GM23338 (cell line): ENCODE results near the gene LARGE1.

ENCODE experiments used
- EZH2phosphoT487 ChIP-seq: fragments of 200-600 bp; sonication (generic); IDR thresholded peaks from one replicate; pipeline ENCODE4 v1.8.1; 2018; ENCODE audit warnings: antibody characterized with exemption; ENCODE audit not compliant: unreplicated experiment
- NANOG ChIP-seq: IDR thresholded peaks from 2 replicates; pipeline ENCODE4 v1.6.1; 2016; ENCODE audit warnings: antibody characterized with exemption, borderline replicate concordance
- POLR2AphosphoS5 ChIP-seq: IDR thresholded peaks from 2 replicates; pipeline ENCODE4 v1.6.1; 2016; ENCODE audit warnings: antibody characterized with exemption, low read depth
- TF ChIP-seq, protein P1 (sequence below), 2 experiments: fragments of 200-600 bp in 1 of 2; sonication (generic) in 1 of 2; conservative IDR thresholded peaks; 2 replicates each; pipeline versions ENCODE4 v1.5.1 to v1.6.1; 2016 to 2017; ENCODE audit warnings: antibody characterized with exemption in 2 of 2, low read depth in 2 of 2, mild to moderate bottlenecking in 2 of 2, moderate library complexity in 1 of 2
- TF ChIP-seq, protein P2 (sequence below): IDR thresholded peaks from one replicate; pipeline ENCODE4 v1.6.1; 2018; ENCODE audit warnings: antibody characterized with exemption; ENCODE audit not compliant: unreplicated experiment

DNA sequence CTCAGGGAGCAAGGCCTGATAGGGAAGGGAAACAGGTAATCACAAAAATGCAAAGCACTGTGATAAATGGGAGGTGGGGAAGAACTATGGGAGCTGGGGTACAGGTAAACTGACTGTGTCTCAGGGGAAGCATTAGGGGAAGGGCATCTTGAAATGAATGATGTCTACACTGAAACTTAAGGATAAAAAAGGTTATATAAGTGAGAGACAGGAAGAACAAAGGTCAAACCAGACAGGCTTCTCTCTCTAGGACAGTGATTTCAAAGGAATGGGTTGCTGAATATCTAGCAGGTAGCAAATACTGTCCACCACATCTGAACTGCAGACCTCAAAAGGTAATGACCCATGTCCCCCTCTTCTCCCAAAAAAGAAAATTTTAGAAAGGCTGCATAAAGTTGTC lies 529.0 kb downstream of the LARGE1 start:
- TF ChIP-seq, protein P1, sequence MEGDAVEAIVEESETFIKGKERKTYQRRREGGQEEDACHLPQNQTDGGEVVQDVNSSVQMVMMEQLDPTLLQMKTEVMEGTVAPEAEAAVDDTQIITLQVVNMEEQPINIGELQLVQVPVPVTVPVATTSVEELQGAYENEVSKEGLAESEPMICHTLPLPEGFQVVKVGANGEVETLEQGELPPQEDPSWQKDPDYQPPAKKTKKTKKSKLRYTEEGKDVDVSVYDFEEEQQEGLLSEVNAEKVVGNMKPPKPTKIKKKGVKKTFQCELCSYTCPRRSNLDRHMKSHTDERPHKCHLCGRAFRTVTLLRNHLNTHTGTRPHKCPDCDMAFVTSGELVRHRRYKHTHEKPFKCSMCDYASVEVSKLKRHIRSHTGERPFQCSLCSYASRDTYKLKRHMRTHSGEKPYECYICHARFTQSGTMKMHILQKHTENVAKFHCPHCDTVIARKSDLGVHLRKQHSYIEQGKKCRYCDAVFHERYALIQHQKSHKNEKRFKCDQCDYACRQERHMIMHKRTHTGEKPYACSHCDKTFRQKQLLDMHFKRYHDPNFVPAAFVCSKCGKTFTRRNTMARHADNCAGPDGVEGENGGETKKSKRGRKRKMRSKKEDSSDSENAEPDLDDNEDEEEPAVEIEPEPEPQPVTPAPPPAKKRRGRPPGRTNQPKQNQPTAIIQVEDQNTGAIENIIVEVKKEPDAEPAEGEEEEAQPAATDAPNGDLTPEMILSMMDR (conservative IDR thresholded peaks at IDR 0.05; ENCODE audit: low read depth in 2 of 2) = no peak
- TF ChIP-seq POLR2AphosphoS5 (no peak), EZH2phosphoT487 (no peak), NANOG (no peak)
- TF ChIP-seq, protein P2, sequence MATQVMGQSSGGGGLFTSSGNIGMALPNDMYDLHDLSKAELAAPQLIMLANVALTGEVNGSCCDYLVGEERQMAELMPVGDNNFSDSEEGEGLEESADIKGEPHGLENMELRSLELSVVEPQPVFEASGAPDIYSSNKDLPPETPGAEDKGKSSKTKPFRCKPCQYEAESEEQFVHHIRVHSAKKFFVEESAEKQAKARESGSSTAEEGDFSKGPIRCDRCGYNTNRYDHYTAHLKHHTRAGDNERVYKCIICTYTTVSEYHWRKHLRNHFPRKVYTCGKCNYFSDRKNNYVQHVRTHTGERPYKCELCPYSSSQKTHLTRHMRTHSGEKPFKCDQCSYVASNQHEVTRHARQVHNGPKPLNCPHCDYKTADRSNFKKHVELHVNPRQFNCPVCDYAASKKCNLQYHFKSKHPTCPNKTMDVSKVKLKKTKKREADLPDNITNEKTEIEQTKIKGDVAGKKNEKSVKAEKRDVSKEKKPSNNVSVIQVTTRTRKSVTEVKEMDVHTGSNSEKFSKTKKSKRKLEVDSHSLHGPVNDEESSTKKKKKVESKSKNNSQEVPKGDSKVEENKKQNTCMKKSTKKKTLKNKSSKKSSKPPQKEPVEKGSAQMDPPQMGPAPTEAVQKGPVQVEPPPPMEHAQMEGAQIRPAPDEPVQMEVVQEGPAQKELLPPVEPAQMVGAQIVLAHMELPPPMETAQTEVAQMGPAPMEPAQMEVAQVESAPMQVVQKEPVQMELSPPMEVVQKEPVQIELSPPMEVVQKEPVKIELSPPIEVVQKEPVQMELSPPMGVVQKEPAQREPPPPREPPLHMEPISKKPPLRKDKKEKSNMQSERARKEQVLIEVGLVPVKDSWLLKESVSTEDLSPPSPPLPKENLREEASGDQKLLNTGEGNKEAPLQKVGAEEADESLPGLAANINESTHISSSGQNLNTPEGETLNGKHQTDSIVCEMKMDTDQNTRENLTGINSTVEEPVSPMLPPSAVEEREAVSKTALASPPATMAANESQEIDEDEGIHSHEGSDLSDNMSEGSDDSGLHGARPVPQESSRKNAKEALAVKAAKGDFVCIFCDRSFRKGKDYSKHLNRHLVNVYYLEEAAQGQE = no peak
